Stomach (tissue), 4 donors: ENCODE measurements around the gene CECR2.

Experiments
- CTCF ChIP-seq, 7 experiments: fragments of 450-650 bp in 4 of 7; fragments of 200-600 bp in 3 of 7; sonication (generic) in 3 of 7; IDR thresholded peaks; one replicate each; pipeline ENCODE4 v1.5.1; 2016 to 2019; ENCODE audit warnings: antibody characterized with exemption in 7 of 7, control low read depth in 2 of 7, mild to moderate bottlenecking in 1 of 7
- POLR2A ChIP-seq, 4 donors: fragments of 450-650 bp; IDR thresholded peaks; one replicate each; pipeline ENCODE4 v1.6.1; 2016; ENCODE audit warnings: antibody characterized with exemption in 4 of 4, control low read depth in 2 of 4, mild to moderate bottlenecking in 1 of 4, moderate library complexity in 1 of 4
- POLR2AphosphoS5 ChIP-seq, 3 donors: sonication (generic); formaldehyde crosslinking; IDR thresholded peaks; one replicate each; pipeline ENCODE4 v1.6.1; 2016; ENCODE audit warnings: antibody characterized with exemption in 3 of 3

GRCh38 chr22:17589810-17590375 is 220.6 kb downstream of the CECR2 start:
- no peak for TF ChIP-seq CTCF (IDR thresholded peaks at IDR 0.05)
- TF ChIP-seq POLR2A (IDR thresholded peaks at IDR 0.05), result no peak
- no peak for TF ChIP-seq POLR2AphosphoS5 (IDR thresholded peaks at IDR 0.05)
